ENCODE results near the gene MRPL52. TPM values are rescaled to one million over a fixed set of nuclear protein-coding genes. Genes with fewer than 3 reads are reported as not detected.

Gene MRPL52
- total RNA-seq, 1 experiment from 2014 or later: 134 TPM

GRCh38 chr14:22794551-22794951 lies 35.1 kb upstream of the MRPL52 start (continued):
- TF ChIP-seq REST (IDR thresholded peaks at IDR 0.05; ENCODE audit: low read depth): no peak
- no peak for TF ChIP-seq EGR1 (IDR thresholded peaks at IDR 0.05; ENCODE audit: low read depth)
- TF ChIP-seq CEBPB (IDR thresholded peaks at IDR 0.05; ENCODE audit: low read depth): no peak
- no peak for TF ChIP-seq TCF7L2 (IDR thresholded peaks at IDR 0.05; ENCODE audit: borderline replicate concordance, extremely low read depth, insufficient read depth, insufficient read length)
- no peak for TF ChIP-seq ZFX (IDR thresholded peaks at IDR 0.05)
- no peak for TF ChIP-seq POLR2A (IDR thresholded peaks at IDR 0.05; ENCODE audit: borderline replicate concordance, extremely low read depth, insufficient read depth, insufficient read length)
- TF ChIP-seq FOSL1 (IDR thresholded peaks at IDR 0.05; ENCODE audit: low read depth): no peak
- TF ChIP-seq YY1 (IDR thresholded peaks at IDR 0.05; ENCODE audit: extremely low read depth, insufficient replicate concordance, low read depth, low read length): no peak

- ChIA-PET RAD21 (ENCODE audit: low non-redundant PET in 1 of 2, low total read pairs in 2 of 2, uncharacterized antibody in 2 of 2, unreplicated experiment in 2 of 2) (no interaction called here), POLR2A (interaction anchor here (0.6 kb wide), 1 partner anchor 31 kb away, joined by 3 read pairs; no protein-coding TSS in a partner anchor), CTCF (no interaction called here)
- no peak overlapping the region for H3K4me2 ChIP-seq (ENCODE audit: low read length)
- intact Hi-C loops (cut with micrococcal nuclease): no loop called here
- H3K36me3 ChIP-seq (ENCODE audit: control insufficient read depth in 1 of 2, insufficient read depth in 2 of 2, low read length in 2 of 2): no peaks in the 10 kb centered on the region
- TF ChIP-seq EZH2phosphoT487 (IDR thresholded peaks at IDR 0.05; ENCODE audit: borderline replicate concordance): no peak
- TF ChIP-seq FOSL1 (IDR thresholded peaks at IDR 0.05; ENCODE audit: low read depth): no peak
- TF ChIP-seq CEBPB (IDR thresholded peaks at IDR 0.05; ENCODE audit: low read depth): no peak
- TF ChIP-seq YY1 (IDR thresholded peaks at IDR 0.05; ENCODE audit: extremely low read depth, insufficient replicate concordance, low read depth, low read length): no peak
- TF ChIP-seq SIN3A (IDR thresholded peaks at IDR 0.05; ENCODE audit: low read depth): no peak
- TF ChIP-seq REST (IDR thresholded peaks at IDR 0.05; ENCODE audit: low read depth): no peak
- TF ChIP-seq POLR2A (IDR thresholded peaks at IDR 0.05; ENCODE audit: borderline replicate concordance, extremely low read depth, insufficient read depth, insufficient read length): no peak
- H3K9me3 ChIP-seq (ENCODE audit: control insufficient read depth in 1 of 2, insufficient read depth in 1 of 2, low read depth in 1 of 2, low read length in 2 of 2): no peaks in the 10 kb centered on the region
- no peaks in the 10 kb centered on the region for H3K79me2 ChIP-seq (ENCODE audit: insufficient read depth, low read length)
- H2AFZ ChIP-seq (ENCODE audit: low read depth, low read length, poor library complexity, severe bottlenecking): no peak overlapping the region
- no peaks in the 10 kb centered on the region for H4K20me1 ChIP-seq (ENCODE audit: insufficient read depth)
- no peak overlapping the region for H3K27ac ChIP-seq (ENCODE audit: low read depth, low read length)
- H3K4me1 ChIP-seq (ENCODE audit: control insufficient read depth in 1 of 2, insufficient read depth in 2 of 2, low read length in 2 of 2): no peaks in the 10 kb centered on the region
- DNase-seq (ENCODE audit: low read depth, low spot score) (no peak), ATAC-seq (no peak)
- H3K27me3 ChIP-seq (ENCODE audit: insufficient read depth, low read length): no peaks in the 10 kb centered on the region
- no peak overlapping the region for H3K4me3 ChIP-seq (replicated peaks in 1 of 2; ENCODE audit: low read depth in 1 of 2, low read length in 2 of 2)
- no peaks in the 10 kb centered on the region for H3K9me2 ChIP-seq (ENCODE audit: insufficient read depth)
- BruUV-seq (replicated peaks): no TSS peak
- H3K9ac ChIP-seq (ENCODE audit: low read length): no peak overlapping the region
These were observed 33.5 kb upstream of the MRPL52 start for GRCh38 chr14:22796087-22796707.
